HG02642 (cell line): ENCODE data around the gene LUC7L3.
A peak's percentile ranks its signal among the peaks of the same experiment; 100 is the strongest.
"Not testable (repeated sequence)": the region's sequence is repeated elsewhere in the genome, so short reads cannot be mapped to it uniquely, and the experiment has no call there.

ENCODE experiments used
- ATAC-seq: cut with Tn5 transposase; IDR thresholded peaks from one replicate; pipeline ENCODE4 v1.9.1; 2021; ENCODE audit warnings: mild to moderate bottlenecking; ENCODE audit not compliant: unreplicated experiment, poor library complexity

Gene LUC7L3, protein sequence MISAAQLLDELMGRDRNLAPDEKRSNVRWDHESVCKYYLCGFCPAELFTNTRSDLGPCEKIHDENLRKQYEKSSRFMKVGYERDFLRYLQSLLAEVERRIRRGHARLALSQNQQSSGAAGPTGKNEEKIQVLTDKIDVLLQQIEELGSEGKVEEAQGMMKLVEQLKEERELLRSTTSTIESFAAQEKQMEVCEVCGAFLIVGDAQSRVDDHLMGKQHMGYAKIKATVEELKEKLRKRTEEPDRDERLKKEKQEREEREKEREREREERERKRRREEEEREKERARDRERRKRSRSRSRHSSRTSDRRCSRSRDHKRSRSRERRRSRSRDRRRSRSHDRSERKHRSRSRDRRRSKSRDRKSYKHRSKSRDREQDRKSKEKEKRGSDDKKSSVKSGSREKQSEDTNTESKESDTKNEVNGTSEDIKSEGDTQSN

DNA sequence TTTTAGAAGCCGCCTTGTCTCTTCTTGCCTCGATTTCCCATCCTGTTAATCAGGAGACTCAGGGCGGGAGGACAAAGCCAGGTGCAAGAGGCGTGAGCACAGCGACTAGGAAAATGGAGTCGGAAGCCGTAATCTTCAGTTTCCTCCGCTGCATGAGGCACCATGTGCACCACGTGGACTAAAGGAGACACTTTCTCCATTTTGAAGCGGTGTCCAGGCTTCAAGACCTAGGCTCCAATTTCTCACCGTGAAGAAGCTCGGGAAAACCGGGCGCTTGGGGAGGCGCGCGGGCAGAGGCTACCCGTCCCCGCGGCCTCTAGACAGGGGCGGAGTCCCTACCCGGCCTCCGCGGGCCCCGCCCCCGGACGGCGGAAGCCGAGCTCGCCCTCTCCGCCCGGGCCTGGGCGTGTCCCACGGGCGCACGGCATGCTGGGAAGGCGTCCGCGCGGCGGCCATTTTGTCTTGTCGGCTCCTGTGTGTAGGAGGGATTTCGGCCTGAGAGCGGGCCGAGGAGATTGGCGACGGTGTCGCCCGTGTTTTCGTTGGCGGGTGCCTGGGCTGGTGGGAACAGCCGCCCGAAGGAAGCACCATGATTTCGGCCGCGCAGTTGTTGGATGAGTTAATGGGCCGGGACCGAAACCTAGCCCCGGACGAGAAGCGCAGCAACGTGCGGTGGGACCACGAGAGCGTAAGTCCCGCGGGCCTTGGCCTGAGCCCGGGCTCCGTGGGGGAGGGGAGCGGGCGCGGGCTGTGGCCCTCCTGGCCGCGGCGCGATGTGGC lies at the start of gene LUC7L3:
Gene LUC7L3, plus strand, starts transcription at position 460 of the 780 bp plus-strand sequence. Its CDS starts 130 bp downstream, at position 590.
- ATAC-seq = peak; percentile 94

DNA sequence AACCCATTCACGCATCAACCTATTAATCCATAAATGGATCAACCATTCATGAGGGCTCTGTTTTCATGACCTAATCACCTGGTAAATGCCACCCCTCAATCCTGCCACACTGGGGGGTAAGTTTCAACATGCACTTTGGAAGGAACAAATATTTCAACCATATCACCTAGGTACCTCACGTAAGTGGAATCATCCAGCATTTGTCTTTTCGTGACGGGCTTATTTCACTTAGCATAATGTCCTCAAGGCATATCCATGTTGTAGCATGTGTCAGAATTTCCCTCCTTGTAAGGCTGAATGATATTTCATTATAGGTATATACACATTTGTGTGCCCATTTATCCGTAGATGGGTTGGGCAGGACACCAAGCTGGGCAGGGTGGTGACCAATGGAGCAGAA lies 47.3 kb upstream of the LUC7L3 start:
- no peak for ATAC-seq

DNA sequence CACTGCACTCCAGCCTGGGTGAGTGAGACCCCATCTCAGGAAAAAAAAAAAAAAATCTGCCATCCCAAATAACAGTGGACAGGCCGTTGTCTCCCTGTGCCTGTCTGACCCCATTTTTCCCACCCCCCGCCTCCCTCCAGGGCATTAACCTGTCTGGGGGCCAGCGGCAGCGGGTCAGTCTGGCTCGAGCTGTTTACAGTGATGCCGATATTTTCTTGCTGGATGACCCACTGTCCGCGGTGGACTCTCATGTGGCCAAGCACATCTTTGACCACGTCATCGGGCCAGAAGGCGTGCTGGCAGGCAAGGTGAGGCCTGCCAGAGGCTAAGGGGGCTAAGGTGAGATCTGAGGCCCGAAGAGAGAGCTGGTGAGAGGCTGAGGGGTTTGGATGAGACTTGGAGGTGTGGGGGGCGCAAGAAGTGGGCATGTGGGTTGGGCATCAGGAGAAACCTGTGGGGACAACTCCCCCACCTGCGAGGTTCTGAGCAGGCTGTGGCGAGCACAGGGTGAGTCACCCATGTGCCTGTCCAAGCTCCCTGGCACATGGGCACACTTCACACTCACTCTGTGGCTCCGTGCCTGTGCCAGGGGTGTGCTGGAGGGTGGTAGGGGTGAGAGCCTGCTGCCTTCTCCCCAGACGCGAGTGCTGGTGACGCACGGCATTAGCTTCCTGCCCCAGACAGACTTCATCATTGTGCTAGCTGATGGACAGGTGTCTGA lies 46.4 kb upstream of the LUC7L3 start:
- no peak for ATAC-seq

DNA sequence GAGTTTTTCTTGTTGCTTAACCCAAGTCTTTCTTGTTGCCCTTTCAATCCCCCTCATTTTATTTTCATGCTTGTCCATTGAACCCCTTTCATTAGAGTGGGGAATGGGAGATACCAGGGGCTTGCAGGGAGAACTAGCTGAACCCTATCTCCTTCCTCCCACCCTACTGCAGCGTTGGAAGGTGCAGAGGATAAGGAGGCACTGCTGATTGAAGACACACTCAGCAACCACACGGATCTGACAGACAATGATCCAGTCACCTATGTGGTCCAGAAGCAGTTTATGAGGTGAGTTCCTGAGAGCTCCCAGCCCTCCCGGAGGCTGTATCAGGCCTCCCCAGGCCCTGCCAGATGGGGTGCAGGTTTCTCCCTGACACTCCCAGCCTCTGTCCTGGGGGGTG lies 44.2 kb upstream of the LUC7L3 start:
- ATAC-seq = no peak

DNA sequence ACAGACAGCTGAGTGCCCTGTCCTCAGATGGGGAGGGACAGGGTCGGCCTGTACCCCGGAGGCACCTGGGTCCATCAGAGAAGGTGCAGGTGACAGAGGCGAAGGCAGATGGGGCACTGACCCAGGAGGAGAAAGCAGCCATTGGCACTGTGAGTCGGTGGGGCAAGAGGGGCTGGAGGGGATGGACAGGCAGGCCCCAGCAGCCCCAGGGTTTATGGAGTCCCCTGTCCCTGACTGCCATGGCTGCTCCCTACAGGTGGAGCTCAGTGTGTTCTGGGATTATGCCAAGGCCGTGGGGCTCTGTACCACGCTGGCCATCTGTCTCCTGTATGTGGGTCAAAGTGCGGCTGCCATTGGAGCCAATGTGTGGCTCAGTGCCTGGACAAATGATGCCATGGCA lies 43.8 kb upstream of the LUC7L3 start:
- ATAC-seq = no peak

DNA sequence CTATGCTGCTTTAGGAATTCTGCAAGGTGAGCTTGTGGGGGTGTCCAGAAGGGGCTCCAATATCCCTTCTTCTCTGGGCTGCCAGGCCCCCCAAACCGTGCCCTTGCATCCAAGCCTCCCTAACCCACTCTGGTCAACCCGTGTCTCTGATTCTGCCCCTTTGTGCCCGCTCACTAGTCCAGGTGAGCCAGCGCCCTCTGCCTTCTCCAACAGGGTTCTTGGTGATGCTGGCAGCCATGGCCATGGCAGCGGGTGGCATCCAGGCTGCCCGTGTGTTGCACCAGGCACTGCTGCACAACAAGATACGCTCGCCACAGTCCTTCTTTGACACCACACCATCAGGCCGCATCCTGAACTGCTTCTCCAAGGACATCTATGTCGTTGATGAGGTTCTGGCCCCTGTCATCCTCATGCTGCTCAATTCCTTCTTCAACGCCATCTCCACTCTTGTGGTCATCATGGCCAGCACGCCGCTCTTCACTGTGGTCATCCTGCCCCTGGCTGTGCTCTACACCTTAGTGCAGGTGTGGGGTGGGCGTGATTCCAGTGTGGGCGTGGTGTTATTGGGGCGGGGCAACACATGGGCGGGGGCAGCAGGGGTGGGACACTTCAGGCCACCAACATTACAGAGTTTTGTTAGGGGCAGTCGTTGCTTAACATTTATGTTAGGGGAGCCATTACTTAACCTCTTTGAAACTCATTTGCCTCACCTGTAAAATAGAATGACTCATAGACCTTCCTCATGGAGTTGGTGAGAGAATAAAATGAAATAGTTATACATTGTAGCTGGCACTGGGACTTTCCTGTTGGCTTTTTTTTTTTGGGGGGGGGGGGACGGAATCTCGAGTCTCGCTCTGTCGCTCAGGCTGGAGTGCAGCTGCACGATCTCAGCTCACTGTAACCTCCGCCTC lies 43.1 kb upstream of the LUC7L3 start:
- ATAC-seq = no peak

DNA sequence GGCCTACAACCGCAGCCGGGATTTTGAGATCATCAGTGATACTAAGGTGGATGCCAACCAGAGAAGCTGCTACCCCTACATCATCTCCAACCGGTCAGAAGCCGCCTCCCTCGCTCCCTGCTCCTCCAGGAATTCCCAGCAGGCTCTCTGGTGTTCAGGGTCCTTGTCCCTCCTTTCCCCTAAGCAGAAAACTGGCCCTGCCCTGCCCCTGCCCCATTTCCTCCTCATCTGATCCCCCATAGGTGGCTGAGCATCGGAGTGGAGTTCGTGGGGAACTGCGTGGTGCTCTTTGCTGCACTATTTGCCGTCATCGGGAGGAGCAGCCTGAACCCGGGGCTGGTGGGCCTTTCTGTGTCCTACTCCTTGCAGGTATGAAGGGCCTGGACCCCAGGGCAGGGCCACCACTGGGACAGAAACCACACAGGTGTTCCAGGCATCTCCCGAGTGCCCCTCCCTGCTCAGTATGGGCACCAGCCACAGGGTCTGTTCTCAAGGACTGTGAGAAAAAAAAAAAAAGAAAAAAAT lies 41.5 kb upstream of the LUC7L3 start:
- no peak for ATAC-seq

DNA sequence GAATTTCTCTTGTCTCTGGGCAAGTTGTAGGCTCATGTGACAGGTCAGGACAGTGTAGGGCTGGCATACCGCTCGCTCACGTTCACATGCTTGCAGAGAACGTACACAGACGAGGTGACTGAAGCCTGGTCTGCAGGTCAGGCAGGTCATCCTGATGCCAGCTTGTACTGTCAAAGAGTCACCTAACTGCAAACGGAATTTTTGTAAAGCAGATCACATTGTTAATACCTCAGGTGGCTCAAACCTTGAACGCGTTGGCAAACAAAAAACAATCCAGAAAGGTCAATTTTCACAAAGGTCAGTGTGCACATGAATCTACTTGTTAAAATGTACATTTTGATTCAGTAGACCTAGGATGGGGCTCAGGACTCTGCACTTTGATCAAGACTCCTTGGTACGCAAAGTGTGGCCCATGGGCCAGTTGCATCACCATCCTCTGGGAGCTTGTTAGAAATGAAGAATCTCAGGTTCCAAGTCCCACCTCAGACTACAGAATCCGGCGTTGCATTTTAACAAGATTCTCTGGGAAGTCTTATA lies 40.3 kb upstream of the LUC7L3 start:
- no peak for ATAC-seq

DNA sequence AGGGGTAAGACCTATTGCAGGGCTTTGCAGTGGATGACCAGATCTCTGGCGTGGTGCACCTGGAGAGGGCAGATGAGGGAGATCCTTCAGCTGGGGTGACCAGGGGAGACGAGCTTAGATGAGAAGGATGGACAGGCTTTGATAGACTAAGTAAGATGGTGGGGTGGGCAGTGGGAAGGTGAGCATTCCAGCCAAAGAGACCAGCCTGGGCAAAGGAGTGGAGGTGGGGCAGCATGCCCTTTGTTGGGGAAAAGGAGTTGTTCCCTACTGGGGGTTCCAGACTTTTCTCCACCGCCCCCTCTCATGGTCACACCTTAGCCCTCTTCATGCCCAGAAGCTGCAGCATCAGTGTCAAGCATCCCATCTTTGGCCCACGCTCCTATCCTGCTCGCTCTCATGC lies 39.3 kb upstream of the LUC7L3 start:
- no peak for ATAC-seq

DNA sequence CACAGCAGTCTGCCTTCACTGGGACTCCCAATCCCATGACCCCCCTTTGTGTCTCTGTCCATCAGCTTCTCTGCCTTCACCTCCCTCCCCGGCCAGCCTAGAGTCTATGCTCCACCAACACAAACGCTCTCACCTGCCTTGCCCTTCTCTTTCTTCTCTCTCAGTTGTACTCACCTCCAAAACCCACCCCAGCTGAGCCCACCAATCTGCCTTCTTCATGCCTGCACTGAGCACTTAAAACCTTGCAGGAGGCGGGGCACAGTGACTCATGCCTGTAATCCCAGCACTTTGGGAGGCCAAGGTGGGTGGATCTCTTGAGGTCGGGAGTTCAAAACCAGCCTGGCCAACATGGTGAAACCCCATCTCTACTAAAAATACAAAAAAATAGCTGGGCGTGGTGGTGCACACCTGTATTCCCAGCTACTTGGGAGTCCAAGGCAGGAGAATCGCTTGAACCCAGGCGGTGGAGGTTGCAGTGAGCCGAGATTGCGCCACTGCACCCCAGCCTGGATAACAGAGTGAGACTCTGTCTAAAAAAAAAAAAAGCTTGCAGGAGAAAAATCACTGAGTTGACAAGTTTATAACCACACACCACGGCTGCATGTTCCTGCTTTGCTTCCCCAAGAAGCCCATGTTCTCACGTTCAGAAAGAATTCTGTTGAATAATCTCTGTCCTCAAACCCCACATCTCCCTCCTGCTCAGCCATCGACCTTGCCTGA lies 38.7 kb upstream of the LUC7L3 start:
- ATAC-seq = not testable (repeated sequence)

DNA sequence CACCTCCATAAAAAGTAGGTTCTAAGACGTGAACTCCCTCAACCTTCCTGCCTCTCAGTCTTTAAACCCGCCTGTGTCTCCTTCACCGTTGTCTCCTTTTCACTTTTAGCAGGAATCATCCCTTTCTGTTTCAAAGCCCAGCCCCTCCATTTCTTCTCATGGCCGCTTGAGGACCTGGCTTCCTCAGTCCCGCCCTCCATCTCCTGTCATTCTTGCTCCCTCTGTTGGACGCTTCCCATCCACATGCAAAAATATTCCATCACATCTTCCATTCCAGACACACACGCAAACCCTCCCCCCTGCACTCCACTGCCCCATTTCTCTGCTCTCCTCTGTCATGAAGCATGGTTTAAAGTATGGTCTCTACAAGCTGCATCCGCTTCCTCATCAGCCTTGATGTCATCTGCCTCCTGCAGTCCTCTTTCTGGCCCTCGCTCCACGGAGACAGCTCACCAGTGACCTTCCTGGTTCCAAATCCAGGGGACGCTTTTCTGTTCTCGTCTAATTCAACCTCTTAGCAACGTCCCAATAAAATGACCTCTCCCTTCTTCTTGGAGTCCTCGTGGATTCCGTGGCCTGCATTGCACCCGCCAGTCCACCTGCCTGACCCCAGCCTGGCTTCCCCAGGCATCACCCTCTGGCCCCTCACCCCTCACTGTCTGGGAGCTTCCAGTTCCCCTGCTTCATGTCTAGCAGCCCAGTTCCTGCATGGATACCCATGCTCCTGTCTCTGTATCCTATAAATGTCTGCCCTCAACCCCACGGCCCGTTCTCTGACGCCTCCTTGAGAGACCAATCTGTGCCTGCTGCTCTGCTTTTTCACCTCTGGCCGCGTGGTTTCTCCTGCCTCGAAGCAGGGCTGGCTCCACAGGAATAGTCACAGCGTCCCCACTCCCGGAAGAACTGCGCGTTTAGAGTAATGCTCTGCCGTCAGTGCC lies 37.9 kb upstream of the LUC7L3 start:
- no peak for ATAC-seq

DNA sequence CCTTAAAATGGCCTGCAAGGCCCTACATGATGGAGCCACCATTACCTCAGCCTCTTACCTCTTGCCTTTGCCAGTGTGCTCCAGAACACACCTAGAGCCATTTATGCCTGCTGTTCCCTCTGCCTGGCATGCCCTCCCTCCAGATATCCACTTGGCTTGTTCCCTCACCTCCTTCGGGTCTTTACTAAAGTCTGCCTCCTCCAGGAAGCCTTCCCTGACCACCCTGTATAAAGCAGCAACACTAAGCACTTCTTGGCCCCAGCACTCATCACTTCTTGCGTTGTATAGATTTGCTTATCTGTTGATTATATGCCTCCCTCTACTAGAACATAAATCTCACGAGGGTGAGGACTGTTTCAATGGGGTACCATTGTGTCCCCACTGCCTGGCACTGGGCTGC lies 37.0 kb upstream of the LUC7L3 start:
- ATAC-seq = no peak

DNA sequence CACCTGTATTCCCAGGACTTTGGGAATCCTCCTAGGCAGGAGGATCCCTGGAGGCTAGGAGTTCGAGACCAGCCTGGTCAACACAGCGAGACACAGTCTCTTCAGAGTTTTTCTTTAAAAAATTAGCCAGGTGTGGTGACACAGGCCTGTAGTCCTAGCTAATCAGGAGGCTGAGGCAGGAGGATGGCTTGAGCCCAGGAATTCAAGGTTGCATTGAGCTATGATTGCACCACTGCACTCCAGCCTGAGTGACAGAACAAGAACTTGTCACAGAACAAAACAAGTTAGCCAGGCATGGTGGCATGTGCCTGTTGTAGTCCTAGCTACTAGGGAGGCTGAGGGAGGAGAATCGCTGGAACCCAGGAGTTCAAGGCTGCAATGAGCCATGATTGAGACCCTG lies 36.5 kb upstream of the LUC7L3 start:
- no peak for ATAC-seq

DNA sequence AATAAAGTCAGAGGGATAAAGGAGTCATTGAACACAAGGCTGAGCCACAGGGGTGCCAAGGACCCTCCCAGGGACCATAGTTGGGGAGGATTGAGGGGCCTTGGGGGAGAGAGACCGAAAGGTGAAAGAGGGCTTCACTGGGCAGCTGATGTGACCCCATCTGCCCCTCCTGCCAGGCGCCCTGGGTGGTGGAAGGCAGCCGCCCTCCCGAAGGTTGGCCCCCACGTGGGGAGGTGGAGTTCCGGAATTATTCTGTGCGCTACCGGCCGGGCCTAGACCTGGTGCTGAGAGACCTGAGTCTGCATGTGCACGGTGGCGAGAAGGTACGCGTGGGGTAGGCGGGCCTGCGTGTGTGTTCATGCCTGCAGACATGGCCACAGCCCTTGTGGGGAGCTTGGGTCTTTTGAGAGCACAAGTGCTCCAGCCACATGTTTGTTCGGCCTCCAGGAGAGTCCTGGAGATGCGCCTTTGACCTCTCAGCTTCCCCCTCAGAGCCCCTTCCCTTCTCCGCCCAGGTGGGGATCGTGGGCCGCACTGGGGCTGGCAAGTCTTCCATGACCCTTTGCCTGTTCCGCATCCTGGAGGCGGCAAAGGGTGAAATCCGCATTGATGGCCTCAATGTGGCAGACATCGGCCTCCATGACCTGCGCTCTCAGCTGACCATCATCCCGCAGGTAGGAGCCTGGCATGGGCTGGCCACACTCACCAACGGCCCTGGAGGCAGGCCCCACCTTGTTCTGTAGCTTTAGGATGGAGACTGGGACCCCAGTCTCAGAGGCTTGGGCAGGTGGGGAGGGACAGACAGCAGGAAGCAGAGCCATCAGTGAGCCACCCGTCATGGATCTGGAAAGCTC lies 35.7 kb upstream of the LUC7L3 start:
- no peak for ATAC-seq

DNA sequence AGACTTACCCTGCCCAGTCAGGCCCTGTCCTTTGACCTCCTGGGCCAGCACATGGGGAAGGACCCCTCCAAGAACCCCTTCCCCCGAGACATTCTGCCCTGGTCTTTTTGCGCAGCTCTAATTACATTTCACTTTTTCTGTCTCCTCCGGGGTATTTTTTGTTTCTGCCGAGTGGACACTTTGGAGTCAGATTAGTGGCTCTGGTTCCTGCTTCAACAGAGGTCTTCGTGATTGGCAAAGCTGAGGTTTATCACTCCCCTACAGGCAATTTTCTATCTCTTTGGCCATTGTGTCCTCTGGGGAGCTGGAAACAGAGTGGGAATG lies 35.2 kb upstream of the LUC7L3 start:
- no peak for ATAC-seq

DNA sequence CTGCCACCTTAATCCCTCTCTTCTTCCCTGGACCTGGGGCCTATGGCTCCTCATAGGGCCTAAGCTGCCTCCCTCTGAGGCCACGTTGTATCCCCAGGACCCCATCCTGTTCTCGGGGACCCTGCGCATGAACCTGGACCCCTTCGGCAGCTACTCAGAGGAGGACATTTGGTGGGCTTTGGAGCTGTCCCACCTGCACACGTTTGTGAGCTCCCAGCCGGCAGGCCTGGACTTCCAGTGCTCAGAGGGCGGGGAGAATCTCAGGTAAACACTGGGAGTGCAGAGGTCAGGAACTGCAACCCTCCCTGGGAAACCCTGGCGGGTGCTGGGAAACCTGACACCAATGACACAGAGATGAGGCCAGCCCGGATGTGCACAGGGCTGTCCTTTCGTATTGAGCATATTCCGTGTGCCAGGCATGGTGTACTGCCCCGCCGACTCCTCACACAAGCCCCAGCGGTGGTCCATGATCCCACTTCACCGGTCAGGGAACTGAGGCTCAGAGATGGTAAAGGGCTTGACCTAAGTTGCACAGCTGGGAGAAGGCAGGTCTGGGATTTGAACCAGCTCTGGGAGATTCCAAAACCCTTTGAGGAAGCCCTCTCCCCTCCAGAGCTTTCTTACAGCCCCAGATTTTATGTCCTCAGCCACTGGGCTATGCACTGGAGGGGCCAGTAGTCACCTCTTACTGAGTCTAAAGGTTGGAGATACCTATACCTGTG lies 34.6 kb upstream of the LUC7L3 start:
- ATAC-seq = no peak

DNA sequence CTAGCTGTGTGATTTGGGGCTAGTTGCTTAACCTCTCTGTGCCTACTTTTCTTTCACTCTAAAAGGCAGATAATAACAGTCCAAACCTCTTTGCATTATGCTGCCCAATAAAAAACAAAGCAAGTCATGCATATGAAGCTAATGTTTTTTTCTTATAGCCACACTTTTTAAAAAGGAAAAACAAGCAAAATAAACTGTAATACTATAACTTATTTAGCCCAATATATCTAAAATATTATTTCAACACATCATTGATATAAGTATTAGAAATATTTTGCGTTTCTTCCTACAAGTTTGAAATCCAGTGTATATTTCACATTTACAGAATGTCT lies 34.1 kb upstream of the LUC7L3 start:
- no peak for ATAC-seq
